A549 (cell line): ENCODE measurements around the gene HS6ST1.

ENCODE experiments used
- CTCF ChIP-seq: fragments of >200 bp; sonication (Bioruptor Twin); formaldehyde crosslinking; IDR thresholded peaks from 3 replicates; pipeline ENCODE4 v1.5.1; 2016
- POLR2A ChIP-seq: IDR thresholded peaks from 2 replicates; pipeline ENCODE4 v1.6.1; 2012; ENCODE audit warnings: mild to moderate bottlenecking, low read length
- TF ChIP-seq, protein P1 (sequence below): fragments of 250-450 bp; sonication (Bioruptor Pico); IDR thresholded peaks from 2 replicates; pipeline ENCODE4 v1.5.0; 2021; ENCODE audit warnings: mild to moderate bottlenecking, moderate library complexity, borderline replicate concordance
- TF ChIP-seq, protein P2 (sequence below): fragments of 450-650 bp; IDR thresholded peaks from 2 replicates; pipeline ENCODE4 v1.6.1; 2014; ENCODE audit warnings: antibody characterized with exemption

DNA sequence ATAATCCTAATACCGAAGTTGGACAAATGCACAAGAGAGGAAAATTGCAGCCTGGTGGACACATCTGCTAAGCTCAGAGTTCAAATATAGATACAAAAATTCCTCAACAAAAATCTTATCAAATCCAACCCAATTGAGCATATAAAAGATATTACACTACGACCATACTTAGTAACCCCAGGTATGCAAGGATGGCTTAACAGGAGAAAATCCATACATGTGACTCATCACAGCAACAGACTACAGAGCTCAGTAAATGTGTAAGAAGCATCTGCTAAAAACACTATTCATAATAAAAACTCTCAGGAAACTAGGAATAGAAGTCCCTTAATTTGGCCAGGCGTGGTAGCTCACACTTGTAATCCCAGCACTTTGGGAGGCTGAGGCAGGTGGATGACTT lies 28.3 kb downstream of the HS6ST1 start:
- TF ChIP-seq CTCF: no peak
- TF ChIP-seq, protein P1, sequence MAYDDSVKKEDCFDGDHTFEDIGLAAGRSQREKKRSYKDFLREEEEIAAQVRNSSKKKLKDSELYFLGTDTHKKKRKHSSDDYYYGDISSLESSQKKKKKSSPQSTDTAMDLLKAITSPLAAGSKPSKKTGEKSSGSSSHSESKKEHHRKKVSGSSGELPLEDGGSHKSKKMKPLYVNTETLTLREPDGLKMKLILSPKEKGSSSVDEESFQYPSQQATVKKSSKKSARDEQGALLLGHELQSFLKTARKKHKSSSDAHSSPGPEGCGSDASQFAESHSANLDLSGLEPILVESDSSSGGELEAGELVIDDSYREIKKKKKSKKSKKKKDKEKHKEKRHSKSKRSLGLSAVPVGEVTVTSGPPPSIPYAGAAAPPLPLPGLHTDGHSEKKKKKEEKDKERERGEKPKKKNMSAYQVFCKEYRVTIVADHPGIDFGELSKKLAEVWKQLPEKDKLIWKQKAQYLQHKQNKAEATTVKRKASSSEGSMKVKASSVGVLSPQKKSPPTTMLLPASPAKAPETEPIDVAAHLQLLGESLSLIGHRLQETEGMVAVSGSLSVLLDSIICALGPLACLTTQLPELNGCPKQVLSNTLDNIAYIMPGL (CRISPR knock-in tag): no peak
- TF ChIP-seq POLR2A: no peak
- TF ChIP-seq, protein P2, sequence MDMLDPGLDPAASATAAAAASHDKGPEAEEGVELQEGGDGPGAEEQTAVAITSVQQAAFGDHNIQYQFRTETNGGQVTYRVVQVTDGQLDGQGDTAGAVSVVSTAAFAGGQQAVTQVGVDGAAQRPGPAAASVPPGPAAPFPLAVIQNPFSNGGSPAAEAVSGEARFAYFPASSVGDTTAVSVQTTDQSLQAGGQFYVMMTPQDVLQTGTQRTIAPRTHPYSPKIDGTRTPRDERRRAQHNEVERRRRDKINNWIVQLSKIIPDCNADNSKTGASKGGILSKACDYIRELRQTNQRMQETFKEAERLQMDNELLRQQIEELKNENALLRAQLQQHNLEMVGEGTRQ: no peak
